Activated CD4-positive, alpha-beta T cell treated with anti-CD3 and anti-CD28 coated beads, Interleukin-2, amount 50 U/mL, for 1 hour (primary cell): ENCODE results near the gene TLE4.

Experiments
- DNase-seq: peaks from one replicate; pipeline ENCODE4 v3.0.0-alpha.2; 2020

TLE4 gene

DNA sequence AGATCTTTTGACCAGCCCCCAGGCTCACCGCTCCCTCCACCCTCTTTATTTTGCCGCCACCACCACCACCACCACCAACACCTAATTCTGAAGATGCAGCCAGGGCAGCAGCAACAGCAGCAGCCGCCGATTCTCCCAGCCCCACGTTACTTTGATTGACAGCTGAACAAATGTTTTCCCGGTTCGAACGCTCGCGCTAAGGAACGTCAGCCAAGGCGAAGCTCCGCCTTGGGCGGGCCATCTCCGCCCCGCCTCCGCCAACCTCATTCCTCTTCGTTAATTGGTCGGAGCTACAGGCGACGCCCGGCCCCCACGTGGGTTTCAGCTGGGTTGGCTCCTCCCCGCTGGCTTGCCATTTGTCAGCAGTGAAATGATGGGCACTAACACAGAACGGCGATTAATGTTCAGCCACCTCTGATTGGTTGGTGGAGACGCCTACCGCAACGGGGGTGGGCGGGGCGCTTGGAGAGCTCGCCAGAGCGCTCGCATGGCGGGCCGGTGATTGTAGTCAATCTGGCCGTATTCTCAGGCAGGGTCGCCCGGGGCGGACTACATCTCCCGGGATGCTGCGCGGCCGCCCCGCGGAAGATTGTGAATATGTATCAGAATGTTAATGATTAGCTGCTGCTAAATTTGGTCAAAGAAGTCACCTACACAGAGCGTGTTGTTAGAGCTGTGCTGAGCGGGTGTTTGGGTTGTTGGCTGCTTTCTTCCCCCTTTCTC lies at the start of gene TLE4:
Gene TLE4 (plus strand): TSS at position 657 of the 723 bp plus-strand sequence. CDS start 826 bp downstream, outside the sequence.
- peak; percentile 99 for DNase-seq

DNA sequence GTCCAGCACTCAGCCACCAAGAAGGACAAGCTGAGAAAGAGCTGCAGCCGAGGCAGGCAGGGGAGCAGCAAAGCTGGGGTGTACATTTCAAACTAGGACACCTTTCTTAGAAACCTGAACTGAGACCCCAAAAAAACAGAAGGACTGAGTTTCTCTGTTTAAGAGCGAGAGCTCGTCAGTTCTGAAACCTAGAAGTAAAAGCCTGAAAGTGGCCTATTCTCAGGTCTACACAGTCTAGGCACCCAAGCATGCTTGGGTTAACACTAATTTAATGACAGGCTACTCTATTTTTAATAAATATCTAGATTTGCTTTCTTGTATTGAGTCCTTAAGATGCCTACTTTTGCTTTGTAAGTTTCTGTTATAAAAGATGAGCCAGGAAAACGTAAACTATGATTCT lies 49.0 kb upstream of the TLE4 start:
- DNase-seq = no peak

DNA sequence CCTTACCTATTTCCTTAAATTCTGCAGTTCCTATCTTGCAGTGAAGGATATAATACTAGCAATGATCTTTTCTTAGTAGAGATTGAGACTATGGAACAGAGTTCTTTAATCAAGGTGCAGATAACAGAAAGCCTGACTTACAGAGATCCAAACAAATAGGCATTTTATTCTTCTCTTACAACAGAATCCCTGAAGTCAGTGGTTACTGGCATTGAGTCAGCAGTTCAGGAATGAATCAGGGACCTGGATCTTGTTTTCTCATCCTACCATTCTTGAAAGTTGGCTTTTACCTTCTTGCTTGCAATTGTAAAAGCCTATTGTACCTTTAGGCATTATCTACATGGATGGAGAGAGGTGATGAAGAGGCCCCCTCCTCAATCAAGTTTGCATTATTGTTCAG lies 47.5 kb upstream of the TLE4 start:
- DNase-seq = no peak

DNA sequence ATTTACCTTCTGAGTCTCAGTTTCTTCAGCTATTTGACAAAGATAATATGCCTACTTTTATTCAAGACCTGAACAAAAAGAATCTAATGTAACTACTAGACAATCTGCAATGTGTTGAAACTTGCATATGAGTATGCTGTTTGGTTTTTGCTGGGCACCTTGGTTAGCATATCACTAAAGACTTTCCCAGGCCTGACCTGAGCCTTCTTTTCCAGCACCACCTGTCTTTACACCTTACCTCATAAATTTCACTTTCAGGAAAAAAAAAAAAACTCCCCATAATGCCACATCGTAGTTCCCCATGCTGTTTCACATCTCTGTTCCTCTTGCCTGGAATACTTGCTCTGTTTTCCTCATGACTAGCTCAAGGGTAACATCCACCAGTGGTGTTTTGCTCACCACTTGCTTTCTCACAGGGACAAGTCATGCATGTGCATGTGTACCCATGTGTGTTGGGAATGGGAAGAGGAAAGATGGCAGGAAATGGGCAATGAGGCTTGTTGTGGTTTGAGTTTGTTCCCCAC lies 45.6 kb upstream of the TLE4 start:
- DNase-seq = no peak

DNA sequence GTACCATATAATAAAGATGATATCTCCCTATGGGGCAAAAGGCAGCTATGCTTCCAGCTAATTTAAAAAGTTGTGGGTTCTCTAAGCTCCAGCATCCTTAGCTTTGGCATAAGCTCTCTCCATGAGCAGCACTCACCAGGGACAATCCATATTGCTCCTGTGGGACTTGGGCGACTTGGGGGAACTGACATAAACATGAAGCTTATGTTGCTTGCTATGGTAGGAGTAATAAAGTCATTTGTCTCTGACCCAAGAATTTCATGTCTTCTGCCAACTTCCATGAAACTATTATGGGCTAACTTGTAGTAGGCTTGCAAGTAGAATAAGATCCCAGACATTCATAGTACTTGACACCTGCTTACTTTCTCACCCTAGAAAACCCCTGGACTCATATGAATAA lies 36.2 kb upstream of the TLE4 start:
- no peak for DNase-seq

DNA sequence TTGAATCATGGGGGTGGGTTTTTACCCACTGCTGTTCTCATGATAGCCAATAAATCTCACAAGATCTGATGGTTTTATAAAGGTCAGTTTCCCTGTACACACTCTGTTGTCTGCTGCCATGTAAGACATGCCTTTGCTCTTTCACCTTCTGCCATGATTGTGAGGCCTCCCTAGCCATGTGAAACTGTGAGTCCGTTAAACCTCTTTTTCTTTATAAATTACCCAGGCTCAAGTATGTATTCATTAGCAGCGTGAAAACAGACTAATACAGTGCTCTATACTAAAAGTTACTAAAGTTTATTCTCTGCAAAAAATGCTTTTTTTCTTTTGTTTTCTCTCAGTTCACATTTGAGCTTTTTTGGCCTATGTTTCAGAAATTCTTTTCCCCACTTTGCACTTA lies 33.9 kb upstream of the TLE4 start:
- DNase-seq = no peak

DNA sequence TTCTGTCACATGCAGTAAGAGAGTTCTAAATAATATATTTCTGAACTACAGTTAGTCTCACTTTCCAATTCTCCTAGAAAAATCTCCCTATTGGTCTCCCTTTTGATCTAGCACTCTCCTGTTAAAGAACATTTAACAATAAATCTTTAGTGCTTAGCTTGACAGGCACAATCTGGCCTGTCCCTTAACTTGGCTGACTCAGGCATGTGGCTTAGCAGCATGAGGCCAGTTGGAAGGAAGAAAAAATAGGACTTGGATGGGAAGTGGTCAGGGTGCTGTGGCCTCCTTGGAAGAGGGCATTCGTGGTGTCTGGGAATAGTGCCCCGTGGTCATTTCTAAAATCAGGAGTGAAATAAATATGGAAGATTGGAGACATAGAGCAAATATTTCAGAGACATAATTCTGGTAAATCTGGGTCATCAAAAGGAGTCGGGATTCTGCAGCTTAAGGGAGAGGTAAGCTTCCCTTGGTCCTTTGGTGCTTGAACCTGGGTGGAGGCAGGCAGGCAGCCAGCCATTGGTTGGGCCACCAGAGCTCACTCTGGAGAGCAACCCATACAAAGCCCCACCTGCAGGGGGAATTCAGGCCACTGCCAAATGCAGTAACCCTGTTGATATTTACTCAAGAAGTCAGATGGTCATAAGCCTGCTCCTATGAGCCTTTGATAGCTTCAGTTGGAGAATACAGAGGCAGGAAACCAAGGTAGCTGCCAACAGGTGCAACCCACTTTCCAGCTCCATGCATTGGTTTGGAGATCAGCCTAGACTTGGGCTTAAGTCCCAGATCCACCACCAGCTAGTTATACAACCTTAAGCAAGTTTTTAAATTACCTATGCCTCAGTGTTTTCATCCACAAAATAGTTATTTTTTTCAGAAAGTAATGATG lies 28.8 kb upstream of the TLE4 start:
- no peak for DNase-seq

DNA sequence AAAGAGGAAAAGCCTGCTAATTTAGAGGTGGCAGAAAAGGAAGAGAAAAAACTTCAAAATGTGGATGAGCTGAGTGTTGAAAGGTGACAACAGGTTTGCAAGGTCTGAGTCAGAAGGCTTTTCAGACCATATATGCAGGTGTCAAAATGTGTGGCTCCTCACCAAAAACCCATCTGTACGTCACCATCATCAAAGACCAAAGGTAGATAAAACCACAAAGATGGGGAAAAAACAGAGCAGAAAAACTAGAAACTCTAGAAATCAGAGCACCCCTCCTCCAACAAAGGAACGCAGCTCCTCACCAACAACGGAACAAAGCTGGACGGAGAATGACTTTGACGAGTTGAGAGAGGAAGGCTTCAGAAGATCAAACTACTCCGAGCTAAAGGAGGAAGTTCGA lies 27.4 kb upstream of the TLE4 start:
- peak; percentile 6 for DNase-seq

DNA sequence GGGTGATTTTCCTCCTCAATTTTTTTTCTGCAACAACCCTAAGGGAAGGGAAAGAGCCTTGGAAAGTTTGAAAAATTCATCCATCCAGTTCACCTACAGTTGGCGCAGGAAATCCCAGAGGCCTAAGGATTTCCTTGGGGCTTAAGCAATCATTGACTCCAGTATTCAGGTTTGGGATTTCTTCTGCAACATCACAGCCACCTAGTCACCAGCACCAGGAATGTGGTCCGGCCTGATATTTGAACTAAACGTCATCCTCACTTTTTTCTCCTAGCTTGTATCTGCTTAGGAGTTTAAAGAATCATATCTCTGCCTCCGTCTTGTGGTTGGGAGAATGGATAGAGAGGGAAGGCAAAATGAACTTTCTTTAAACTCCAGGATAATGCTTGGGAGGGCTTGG lies 20.2 kb upstream of the TLE4 start:
- no peak for DNase-seq

DNA sequence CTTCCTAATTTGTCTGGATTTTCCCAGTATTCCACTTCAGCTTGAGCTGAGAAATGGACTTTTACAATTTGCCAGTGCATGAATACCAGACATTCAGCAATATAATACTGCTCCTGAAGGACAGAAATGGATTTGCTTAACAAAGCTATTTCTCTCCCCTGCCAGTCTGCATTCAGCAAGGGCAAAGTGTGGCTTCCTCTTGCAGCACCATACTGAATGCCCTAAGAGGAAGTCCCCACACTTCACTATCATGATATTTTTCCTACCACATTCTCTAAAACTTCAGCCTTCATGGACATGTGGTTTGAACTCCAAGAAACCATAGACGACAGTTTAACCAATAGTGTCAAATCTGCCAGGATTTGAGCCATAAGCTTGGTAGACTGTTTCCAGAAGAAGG lies 19.8 kb upstream of the TLE4 start:
- no peak for DNase-seq

DNA sequence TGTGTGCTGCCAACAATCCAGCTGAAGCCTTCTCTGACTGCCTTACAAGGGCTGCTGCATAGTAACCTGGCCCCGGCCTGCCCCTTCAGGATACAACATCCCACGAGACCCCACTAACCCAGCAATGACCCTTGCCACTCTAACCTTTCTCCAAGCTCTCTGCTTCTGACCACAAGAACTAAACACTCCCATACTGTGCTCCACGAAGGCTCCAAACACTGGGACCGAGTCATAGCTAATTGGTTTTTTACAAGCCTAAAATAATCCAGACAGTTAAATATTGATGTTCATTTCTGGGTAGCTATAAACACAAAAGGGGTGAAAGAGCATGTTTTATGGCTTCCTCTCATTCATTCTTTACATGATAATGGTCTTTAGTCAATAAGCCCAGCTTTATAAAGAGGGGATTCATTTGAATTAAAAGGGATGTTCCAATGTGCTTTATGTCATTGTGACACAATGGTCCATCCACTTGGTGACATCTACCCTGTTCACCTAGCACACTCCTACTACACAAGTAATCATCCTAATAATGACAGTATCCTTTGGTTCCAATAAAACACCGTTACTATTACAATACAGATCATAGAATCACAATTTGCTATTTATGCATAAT lies 16.2 kb upstream of the TLE4 start:
- no peak for DNase-seq

DNA sequence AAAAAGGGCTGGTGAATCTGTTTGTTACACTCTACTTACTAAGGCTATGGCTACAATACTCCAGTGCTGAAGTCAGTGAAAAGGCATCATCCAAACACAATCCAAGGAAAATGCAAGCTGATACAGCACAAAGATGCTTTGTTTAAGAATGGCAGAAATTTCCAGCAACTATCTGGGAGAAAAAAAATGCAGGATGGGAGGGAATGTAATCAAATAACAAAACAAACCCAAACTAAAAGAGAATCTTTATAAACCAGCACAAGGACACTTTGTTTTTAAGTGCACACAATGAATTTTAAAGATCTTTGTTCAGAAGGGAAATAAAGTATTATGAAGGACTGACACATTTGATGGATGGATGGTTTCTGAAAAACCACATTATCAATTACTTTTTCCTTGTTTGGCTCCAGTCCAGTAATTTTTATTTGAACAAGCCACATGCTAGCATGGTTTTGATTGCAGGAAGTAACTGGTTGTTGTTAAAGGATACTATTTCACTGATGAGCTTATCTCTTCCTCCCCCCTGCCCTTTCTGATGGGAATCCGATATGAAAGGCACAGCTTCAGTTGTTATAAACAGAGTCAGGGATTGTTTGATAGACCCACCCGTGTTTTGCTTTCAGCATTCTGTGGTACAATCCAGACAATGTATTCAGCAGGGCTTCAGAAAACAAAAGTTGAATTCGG lies 12.1 kb upstream of the TLE4 start:
- DNase-seq = no peak

DNA sequence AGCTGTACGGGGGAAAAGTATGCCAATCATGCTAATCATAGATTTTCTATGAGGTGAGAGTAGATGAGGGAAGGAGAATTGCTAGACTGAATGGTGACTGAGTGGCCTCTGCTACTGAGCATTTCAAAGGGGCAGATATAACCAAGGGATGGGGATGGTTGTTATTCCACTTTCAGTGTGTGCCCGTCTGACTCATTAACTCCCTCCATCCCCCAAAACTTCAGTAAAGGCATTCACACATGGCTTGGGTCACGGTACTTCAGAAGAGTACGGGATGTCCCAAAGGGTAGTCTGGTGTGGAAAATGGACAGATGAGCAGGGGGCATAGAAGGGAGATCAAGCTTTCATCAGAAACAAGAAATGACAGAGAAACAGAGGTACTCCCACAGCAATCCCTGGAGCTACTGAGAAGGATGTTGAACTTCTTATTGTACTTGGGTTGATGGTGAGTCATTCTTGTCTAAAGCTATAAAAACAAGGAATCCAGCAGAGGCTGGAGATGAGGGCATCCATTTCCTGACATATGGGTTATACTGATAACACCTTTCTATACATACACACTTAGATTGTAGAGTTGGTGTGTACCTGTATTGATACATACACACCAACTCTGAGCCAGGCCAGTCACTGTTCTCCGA lies 8.9 kb upstream of the TLE4 start:
- no peak for DNase-seq

DNA sequence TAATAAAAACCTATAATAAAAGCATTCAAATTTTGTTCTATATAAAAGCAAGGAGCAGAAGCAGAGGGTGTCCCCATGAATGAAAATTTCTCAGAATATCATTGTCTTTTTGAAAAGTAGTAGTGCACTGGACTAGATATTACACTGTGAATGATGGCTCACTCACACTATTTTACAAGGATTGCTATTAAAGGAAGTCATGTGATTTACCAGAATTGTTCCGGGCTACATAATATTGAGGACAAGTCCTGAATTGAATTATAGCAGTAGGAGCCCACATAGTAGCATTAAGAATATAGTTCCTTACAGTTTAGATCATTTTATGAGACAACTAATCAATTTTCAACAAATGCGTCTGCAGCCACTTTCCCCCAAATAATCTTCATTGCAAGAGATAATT lies 7.7 kb upstream of the TLE4 start:
- no peak for DNase-seq

DNA sequence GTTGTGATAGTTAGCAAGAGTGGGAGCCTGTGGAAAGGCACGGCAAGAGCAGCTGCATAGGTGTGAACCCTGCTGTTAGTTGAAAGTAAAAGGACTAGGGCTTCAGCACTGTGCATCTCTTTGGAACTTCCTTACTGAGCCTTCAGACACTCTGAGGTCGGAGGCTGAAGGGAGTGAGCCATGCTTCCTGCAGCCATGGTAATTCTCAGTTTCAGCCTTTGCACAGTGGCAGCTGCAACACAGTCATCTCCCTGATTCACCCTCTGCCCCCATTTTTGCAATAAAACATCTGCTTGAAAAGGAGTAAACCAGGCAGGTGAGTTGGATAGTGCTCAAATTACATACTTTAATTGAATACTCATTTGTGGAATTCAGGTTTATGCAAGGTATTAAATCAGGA lies 6.5 kb upstream of the TLE4 start:
- no peak for DNase-seq

DNA sequence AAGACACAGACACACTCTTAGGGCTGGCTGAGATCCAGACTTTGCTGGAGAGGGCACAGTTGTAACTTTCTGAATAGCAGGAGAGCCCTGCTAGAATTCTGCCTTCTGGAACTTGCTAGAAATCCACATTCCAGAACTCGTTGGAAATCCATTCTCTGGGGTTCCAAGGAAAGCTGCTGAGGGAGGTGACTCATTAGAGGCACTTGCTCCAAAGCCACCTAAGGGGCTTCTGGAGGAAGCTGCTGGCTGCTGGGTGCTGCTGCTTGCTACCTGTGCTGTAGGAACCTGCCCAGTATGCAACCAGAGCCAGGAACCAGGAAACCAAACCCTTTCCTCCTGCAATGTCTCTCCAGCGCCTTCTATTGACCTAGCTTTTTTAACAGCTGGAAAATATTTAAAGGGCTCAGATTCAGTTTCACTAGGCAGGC lies 4.1 kb upstream of the TLE4 start:
- no peak for DNase-seq

DNA sequence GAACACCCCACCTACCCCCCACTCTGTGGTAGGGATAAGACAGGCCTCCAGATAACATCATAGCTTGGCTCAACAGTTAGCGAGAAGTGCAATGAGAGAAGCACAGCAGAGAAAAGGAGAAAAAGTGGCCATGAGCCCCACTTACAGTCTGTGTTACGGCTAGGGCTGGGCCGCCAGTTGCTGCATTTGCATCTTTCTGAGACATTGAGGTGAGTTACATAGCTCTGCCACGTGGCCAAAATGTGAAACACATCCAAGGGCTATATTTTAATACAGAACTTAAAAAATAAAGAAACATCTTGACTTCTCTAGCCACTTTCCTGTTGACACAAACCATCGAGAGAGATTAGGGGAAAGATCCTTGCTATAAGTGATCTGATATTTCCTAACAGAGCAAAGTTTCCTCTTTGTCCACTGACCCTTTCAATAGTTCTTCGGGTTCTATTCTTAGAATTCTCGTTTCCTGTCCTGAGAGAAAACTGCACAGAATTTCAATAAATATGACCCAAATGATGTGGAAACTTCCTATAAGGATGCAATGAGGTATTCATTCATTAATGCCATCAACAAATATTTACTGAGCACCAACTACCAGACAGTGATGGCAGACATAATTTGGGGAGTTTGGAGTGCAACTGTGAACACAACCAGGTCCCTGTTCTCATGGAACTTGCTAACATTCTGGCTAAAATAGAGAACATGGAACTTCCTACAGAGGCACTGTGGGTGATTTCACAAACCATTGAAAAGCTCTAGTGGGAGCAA lies 3.2 kb upstream of the TLE4 start:
- DNase-seq = no peak

DNA sequence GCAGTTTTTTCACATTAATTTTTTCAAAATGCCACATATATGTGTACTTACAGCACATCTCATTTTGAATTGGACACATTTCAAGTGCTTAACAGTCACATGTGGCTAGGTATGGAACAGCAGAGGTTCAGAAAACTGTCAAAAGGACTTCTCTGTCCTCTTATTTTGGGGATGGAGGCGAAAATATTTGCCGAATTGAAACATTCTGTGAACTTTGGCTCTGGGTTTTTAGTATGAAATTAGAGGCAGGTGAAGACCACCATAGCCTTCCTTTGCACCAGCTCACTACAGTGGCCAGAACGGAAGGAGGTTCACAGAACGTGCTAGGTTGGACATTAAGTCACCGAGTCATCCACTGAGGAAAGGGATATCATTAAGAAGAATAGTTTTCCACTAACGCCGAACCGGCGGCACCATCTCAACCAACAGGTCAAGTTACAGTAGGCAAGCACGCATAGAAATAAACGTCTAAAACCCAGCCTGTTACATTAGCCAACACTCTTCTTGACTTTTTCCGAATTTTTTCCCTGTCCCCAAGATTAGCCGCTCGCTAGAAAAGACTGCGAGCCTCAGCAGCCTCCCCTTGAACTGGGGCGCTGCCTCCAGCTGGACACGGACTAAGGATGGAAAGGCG lies 1.8 kb upstream of the TLE4 start:
- DNase-seq = no peak

DNA sequence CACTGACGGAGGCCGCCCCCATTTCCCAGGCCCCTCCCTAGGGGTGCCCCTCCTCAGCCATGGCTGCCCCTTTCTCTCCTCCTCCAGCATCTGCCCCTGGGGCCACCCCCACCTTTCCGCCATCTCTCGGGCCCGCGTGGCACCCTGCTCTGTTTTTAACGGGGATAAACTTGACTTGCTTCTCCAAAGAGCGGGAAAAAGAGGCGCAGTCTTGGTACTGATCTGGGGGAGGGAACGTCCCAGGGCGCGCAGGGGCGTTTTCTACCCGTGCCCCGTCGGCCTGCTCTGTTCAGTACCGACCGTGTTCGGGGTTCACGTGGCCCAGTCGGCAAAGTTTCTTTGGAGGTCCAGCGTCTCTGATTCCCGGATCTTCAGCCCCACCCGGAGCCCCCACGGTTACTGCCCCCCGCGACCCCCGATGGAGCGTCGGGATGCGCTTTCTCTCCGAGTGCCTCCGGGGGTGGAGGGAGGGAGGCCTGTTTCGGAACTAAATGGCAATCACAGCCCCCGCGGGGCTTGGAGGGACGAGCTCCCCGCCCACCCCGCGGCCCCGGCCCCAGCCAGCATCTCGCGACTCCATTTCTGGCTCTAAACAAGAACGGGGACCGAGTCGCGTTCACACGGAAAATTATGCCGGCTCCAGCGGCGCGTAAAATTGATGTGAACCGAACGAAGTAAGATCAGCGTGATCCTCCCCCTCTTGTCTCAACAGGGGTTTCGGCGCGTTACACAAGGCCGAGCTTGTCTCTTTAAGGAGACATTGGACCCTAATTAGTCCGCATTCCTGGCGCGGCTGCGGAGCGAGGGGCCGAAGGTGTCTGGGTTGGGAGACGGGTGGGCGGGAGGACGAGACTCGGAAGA lies 1.1 kb upstream of the TLE4 start:
- DNase-seq = peak; percentile 34

DNA sequence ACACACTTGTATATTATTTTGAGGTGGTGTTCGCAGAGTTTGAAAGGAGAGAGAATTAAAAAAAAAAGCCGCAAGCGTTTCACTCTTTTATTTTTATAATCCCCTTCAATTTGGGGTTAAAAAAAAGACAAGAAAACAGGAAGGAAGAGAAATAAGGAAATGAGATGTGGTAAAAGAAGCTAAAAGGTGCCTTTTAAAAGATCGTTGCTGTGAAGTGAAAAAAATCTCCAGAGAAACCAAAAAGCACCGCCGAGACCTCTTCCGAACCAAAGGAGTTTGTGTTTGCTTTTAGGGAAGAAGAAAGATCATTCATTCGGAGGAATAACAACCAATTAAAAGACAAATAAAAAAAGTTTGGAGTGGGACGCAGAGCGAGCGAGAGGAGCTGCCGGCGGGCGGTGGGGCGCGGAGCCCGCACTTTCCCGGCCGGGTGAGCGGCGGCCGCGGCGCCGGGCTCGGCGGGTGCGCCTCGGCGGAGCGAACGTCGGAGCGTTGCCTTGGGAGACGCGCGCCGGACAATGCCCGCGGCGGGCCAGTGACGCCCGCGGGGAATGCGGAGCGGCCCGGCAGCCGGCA lies 355 bp downstream of the TLE4 start:
- DNase-seq = peak; percentile 20
